B cell (primary cell): ENCODE measurements around the gene PDLIM7.

Source experiments
- CTCF ChIP-seq: fragments of 200-600 bp; IDR thresholded peaks from one replicate; pipeline ENCODE4 v1.8.0; 2022; ENCODE audit warnings: antibody characterized with exemption, mild to moderate bottlenecking
- EZH2 ChIP-seq: IDR thresholded peaks from 2 replicates; pipeline ENCODE4 v1.6.1; 2012; ENCODE audit warnings: borderline replicate concordance, low read depth, mild to moderate bottlenecking, moderate library complexity, low read length; ENCODE audit not compliant: insufficient read depth, poor library complexity, severe bottlenecking

- TF ChIP-seq CTCF (no peak), EZH2 (no peak)
Measured at GRCh38 chr5:177523711-177524538, 26.5 kb upstream of the PDLIM7 start.
